Transverse colon (tissue), 4 donors: ENCODE measurements around the gene CCDC177.

Experiments used
- POLR2A ChIP-seq: fragments of 450-650 bp; IDR thresholded peaks from one replicate; pipeline ENCODE4 v1.6.1; 2016; ENCODE audit warnings: antibody characterized with exemption, mild to moderate bottlenecking, moderate library complexity
- POLR2AphosphoS5 ChIP-seq, 3 donors: sonication (generic); formaldehyde crosslinking; IDR thresholded peaks; one replicate each; pipeline ENCODE4 v1.6.1; 2016; ENCODE audit warnings: antibody characterized with exemption in 3 of 3
- TF ChIP-seq, protein P1 (sequence below), 5 experiments: fragments of 200-600 bp in 3 of 5; fragments of 450-650 bp in 2 of 5; sonication (generic) in 3 of 5; IDR thresholded peaks; 1 replicate in 2 of 5; 2 replicates in 3 of 5; pipeline ENCODE4 v1.5.1; 2016 to 2017; ENCODE audit warnings: antibody characterized with exemption in 5 of 5, inconsistent platforms in 3 of 5, mild to moderate bottlenecking in 2 of 5, moderate library complexity in 1 of 5

GRCh38 chr14:69570836-69571330, 3.8 kb downstream of the CCDC177 start:
- TF ChIP-seq, protein P1, sequence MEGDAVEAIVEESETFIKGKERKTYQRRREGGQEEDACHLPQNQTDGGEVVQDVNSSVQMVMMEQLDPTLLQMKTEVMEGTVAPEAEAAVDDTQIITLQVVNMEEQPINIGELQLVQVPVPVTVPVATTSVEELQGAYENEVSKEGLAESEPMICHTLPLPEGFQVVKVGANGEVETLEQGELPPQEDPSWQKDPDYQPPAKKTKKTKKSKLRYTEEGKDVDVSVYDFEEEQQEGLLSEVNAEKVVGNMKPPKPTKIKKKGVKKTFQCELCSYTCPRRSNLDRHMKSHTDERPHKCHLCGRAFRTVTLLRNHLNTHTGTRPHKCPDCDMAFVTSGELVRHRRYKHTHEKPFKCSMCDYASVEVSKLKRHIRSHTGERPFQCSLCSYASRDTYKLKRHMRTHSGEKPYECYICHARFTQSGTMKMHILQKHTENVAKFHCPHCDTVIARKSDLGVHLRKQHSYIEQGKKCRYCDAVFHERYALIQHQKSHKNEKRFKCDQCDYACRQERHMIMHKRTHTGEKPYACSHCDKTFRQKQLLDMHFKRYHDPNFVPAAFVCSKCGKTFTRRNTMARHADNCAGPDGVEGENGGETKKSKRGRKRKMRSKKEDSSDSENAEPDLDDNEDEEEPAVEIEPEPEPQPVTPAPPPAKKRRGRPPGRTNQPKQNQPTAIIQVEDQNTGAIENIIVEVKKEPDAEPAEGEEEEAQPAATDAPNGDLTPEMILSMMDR (IDR thresholded peaks at IDR 0.05), result no peak
- TF ChIP-seq POLR2A (no peak), POLR2AphosphoS5 (IDR thresholded peaks at IDR 0.05) (no peak)
